Ishikawa (cell line): Measurements from ENCODE around the gene TCP11.

ENCODE experiments used
- CEBPB ChIP-seq: IDR thresholded peaks from 2 replicates; pipeline ENCODE4 v1.6.1; 2012
- RAD21 ChIP-seq: IDR thresholded peaks from 2 replicates; pipeline ENCODE4 v1.6.1; 2012; ENCODE audit warnings: low read depth
- YY1 ChIP-seq: IDR thresholded peaks from 2 replicates; pipeline ENCODE4 v1.6.1; 2012; ENCODE audit warnings: low read depth
- ZBTB7A ChIP-seq: IDR thresholded peaks from 2 replicates; pipeline ENCODE4 v1.6.1; 2012; ENCODE audit warnings: low read depth

- TF ChIP-seq YY1: no peak
- TF ChIP-seq ZBTB7A: no peak
- no peak for TF ChIP-seq RAD21
- no peak for TF ChIP-seq CEBPB
These were observed 62.2 kb downstream of the TCP11 start for GRCh38 chr6:35078896-35079295.
